ENCODE data around the gene C20orf96. TPM values are rescaled to one million over a fixed set of nuclear protein-coding genes. Genes with fewer than 3 reads are reported as not detected.

Gene C20orf96
- polyA plus RNA-seq, 1 donor from 2014 or later, result 10.9 TPM

GRCh38 chr20:294602-295001 is 4.1 kb upstream of the C20orf96 start:
- H3K4me2 ChIP-seq (ENCODE audit: low read length), result no peak overlapping the region
- no peaks in the 10 kb centered on the region for H3K9me2 ChIP-seq (ENCODE audit: insufficient read depth, low read length)
- TF ChIP-seq EP300 (conservative IDR thresholded peaks at IDR 0.05; ENCODE audit: poor library complexity, severe bottlenecking), result no peak
- no peak for TF ChIP-seq RAD21 (conservative IDR thresholded peaks at IDR 0.05)
- no peak for TF ChIP-seq POLR2AphosphoS5 (IDR thresholded peaks at IDR 0.05)
- TF ChIP-seq SMC3 (conservative IDR thresholded peaks at IDR 0.05; ENCODE audit: poor library complexity), result no peak
- TF ChIP-seq TAF1 (IDR thresholded peaks at IDR 0.05; ENCODE audit: low read depth), result no peak
- TF ChIP-seq REST (IDR thresholded peaks at IDR 0.05; ENCODE audit: borderline replicate concordance), result no peak
- no peak for TF ChIP-seq EZH2 (IDR thresholded peaks at IDR 0.05; ENCODE audit: borderline replicate concordance, insufficient read depth, low read length, poor library complexity, severe bottlenecking)
- TF ChIP-seq MXI1 (conservative IDR thresholded peaks at IDR 0.05; ENCODE audit: poor library complexity, severe bottlenecking), result no peak
- TF ChIP-seq CTCF (IDR thresholded peaks at IDR 0.05; ENCODE audit: poor library complexity, severe bottlenecking), result no peak
- no peak overlapping the region for H3K4me3 ChIP-seq (ENCODE audit: low read length)
- no peaks in the 10 kb centered on the region for H3K36me3 ChIP-seq (ENCODE audit: insufficient read depth, low read length)
- H2AFZ ChIP-seq (ENCODE audit: low read depth, low read length), result no peak overlapping the region
- H3K9me3 ChIP-seq (ENCODE audit: low read length), result no peaks in the 10 kb centered on the region
- H3F3A ChIP-seq (ENCODE audit: insufficient read depth, low read length, poor library complexity, severe bottlenecking), result peaks cover 3% of the 10 kb centered on the region
- no peak overlapping the region for H3K27ac ChIP-seq (ENCODE audit: low read length)
- H3K27me3 ChIP-seq (ENCODE audit: insufficient read depth, low read depth, low read length), result no peaks in the 10 kb centered on the region
- peaks cover 28% of the 10 kb centered on the region for H3K79me2 ChIP-seq (replicated peaks; ENCODE audit: insufficient read depth, low read length)
- H3K9ac ChIP-seq (ENCODE audit: low read length), result no peak overlapping the region
- no peaks in the 10 kb centered on the region for H4K20me1 ChIP-seq (ENCODE audit: insufficient read depth)

GRCh38 chr20:289693-290083 is 862 bp downstream of the C20orf96 start:
- H3K36me3 ChIP-seq (ENCODE audit: insufficient read depth, low read length), result no peaks in the 10 kb centered on the region
- H3K9me2 ChIP-seq (ENCODE audit: insufficient read depth, low read length), result no peaks in the 10 kb centered on the region
- H3K27ac ChIP-seq (ENCODE audit: low read length), result peak overlapping the region; percentile 52

More at GRCh38 chr20:289693-290083, 862 bp downstream of the C20orf96 start:
- H3K4me3 ChIP-seq (ENCODE audit: low read length), result peak overlapping the region; percentile 84
- H3K9me3 ChIP-seq (ENCODE audit: low read length), result no peaks in the 10 kb centered on the region
- peak overlapping the region; percentile 86 for H2AFZ ChIP-seq (ENCODE audit: low read depth, low read length)
- H3K9ac ChIP-seq (ENCODE audit: low read length), result peak overlapping the region; percentile 68
- H3K79me2 ChIP-seq (replicated peaks; ENCODE audit: insufficient read depth, low read length), result peaks cover 17% of the 10 kb centered on the region
- peak overlapping the region; percentile 44 for H3K4me2 ChIP-seq (ENCODE audit: low read length)
- TF ChIP-seq SMC3 (conservative IDR thresholded peaks at IDR 0.05; ENCODE audit: poor library complexity) (peak; percentile 5), EZH2 (IDR thresholded peaks at IDR 0.05; ENCODE audit: borderline replicate concordance, insufficient read depth, low read length, poor library complexity, severe bottlenecking) (no peak)
- no peaks in the 10 kb centered on the region for H3F3A ChIP-seq (ENCODE audit: insufficient read depth, low read length, poor library complexity, severe bottlenecking)
- H3K27me3 ChIP-seq (ENCODE audit: insufficient read depth, low read depth, low read length), result no peaks in the 10 kb centered on the region
- no peaks in the 10 kb centered on the region for H4K20me1 ChIP-seq (ENCODE audit: insufficient read depth)

All from neural cell (in vitro differentiated cells).